NCI-H345 treated with DMSO at 0.1 percent for 48 hours (cell line): ENCODE measurements around the gene MAP3K13.
A peak's percentile ranks its signal among the peaks of the same experiment; 100 is the strongest.
"Not testable (repeated sequence)": the region's sequence is repeated elsewhere in the genome, so short reads cannot be mapped to it uniquely, and the experiment has no call there.

Experiments used
- DNase-seq: peaks from one replicate; lab custom pipeline; 2025; ENCODE audit not compliant: unreplicated experiment; lab: John Stamatoyannopoulos, UW

The MAP3K13 gene

GRCh38 chr3:185442031-185442430, 79.1 kb downstream of the MAP3K13 start:
- no peak for DNase-seq

- DNase-seq: no peak
Measured at GRCh38 chr3:185444329-185444728, 81.4 kb downstream of the MAP3K13 start.

GRCh38 chr3:185448107-185448506, 85.2 kb downstream of the MAP3K13 start:
- DNase-seq: no peak

GRCh38 chr3:185451432-185451831, 88.5 kb downstream of the MAP3K13 start:
- not testable (repeated sequence) for DNase-seq

GRCh38 chr3:185457376-185457775, 94.4 kb downstream of the MAP3K13 start:
- no peak for DNase-seq

- DNase-seq: no peak
Measured at GRCh38 chr3:185460309-185460708, 97.4 kb downstream of the MAP3K13 start.

GRCh38 chr3:185460719-185461350, 97.9 kb downstream of the MAP3K13 start:
- no peak for DNase-seq

- DNase-seq: no peak
Measured at GRCh38 chr3:185465471-185465870, 102.5 kb downstream of the MAP3K13 start.

GRCh38 chr3:185466123-185466522, 103.2 kb downstream of the MAP3K13 start:
- not testable (repeated sequence) for DNase-seq

- DNase-seq: no peak
Measured at GRCh38 chr3:185469542-185469941, 106.6 kb downstream of the MAP3K13 start.

GRCh38 chr3:185470323-185470722, 107.4 kb downstream of the MAP3K13 start:
- no peak for DNase-seq

- no peak for DNase-seq
Measured at GRCh38 chr3:185473290-185473815, 110.4 kb downstream of the MAP3K13 start.

- not testable (repeated sequence) for DNase-seq
Measured at GRCh38 chr3:185474922-185475321, 112.0 kb downstream of the MAP3K13 start.

- DNase-seq: no peak
Measured at GRCh38 chr3:185477316-185477715, 114.4 kb downstream of the MAP3K13 start.

- DNase-seq: no peak
Measured at GRCh38 chr3:185479373-185479945, 116.5 kb downstream of the MAP3K13 start.

GRCh38 chr3:185484296-185484695, 121.4 kb downstream of the MAP3K13 start:
- no peak for DNase-seq

- DNase-seq: no peak
Measured at GRCh38 chr3:185486394-185486793, 123.5 kb downstream of the MAP3K13 start.

GRCh38 chr3:185488465-185488864, 125.5 kb downstream of the MAP3K13 start:
- no peak for DNase-seq

GRCh38 chr3:185489462-185489861, 126.5 kb downstream of the MAP3K13 start:
- no peak for DNase-seq

- DNase-seq: no peak
Measured at GRCh38 chr3:185490241-185490640, 127.3 kb downstream of the MAP3K13 start.

- DNase-seq: peak; percentile 86
Measured at GRCh38 chr3:185498503-185499396, 135.8 kb downstream of the MAP3K13 start, which contains the start of gene TMEM41A. Gene TMEM41A (minus strand): TSS chr3:185499035. CDS start chr3:185498961, 74 bp downstream.

- no peak for DNase-seq
Measured at GRCh38 chr3:185502987-185503386, 140.1 kb downstream of the MAP3K13 start.
